ENCODE results near the gene ARL6IP1.

The ARL6IP1 gene

GRCh38 chr16:18796377-18796776, 5.0 kb downstream of the ARL6IP1 start:
- H3K4me3 ChIP-seq (ENCODE audit: low read depth, low read length) = no peak overlapping the region
- TF ChIP-seq POLR2A (IDR thresholded peaks at IDR 0.05; ENCODE audit: extremely low read depth, insufficient read length) = no peak
- TF ChIP-seq, protein P1, sequence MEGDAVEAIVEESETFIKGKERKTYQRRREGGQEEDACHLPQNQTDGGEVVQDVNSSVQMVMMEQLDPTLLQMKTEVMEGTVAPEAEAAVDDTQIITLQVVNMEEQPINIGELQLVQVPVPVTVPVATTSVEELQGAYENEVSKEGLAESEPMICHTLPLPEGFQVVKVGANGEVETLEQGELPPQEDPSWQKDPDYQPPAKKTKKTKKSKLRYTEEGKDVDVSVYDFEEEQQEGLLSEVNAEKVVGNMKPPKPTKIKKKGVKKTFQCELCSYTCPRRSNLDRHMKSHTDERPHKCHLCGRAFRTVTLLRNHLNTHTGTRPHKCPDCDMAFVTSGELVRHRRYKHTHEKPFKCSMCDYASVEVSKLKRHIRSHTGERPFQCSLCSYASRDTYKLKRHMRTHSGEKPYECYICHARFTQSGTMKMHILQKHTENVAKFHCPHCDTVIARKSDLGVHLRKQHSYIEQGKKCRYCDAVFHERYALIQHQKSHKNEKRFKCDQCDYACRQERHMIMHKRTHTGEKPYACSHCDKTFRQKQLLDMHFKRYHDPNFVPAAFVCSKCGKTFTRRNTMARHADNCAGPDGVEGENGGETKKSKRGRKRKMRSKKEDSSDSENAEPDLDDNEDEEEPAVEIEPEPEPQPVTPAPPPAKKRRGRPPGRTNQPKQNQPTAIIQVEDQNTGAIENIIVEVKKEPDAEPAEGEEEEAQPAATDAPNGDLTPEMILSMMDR (IDR thresholded peaks at IDR 0.05; ENCODE audit: low read depth, low read length) = no peak
- no peak for TF ChIP-seq MYC (IDR thresholded peaks at IDR 0.05; ENCODE audit: low read depth, low read length)
- TF ChIP-seq MAX (IDR thresholded peaks at IDR 0.05; ENCODE audit: low read depth, low read length) = no peak
- DNase-seq (ENCODE audit: low read depth) = no peak

DNA sequence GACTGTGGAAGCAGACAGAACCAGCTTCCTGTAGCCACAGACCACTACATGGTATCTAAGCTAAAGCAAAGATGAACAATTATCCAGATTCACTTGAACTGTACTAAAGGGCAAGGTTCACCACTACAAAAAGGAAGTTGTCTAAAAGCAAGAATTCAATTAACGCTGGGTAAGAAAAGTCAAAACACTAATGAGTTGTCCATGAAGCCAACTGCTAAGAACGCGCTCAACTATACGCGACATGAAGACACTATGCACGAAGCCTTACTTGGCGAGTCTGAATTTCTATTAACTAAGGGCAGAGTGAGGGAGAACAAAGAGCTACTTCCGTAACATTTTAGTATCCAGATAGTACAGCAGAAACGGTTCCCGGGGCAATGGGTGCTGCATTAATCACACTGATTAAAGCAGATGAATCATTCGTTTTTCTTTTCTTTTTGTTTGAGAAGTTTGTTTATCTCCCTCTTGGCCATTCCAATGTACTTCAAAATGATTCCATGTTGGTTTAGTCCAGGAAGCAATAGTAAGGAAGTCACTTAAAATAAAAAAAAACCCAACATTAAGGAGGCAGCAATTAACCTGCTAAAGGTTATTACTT, 8.4 kb downstream of the ARL6IP1 start:
- no peak for DNase-seq (ENCODE audit: low read depth)
- TF ChIP-seq MAX (IDR thresholded peaks at IDR 0.05; ENCODE audit: low read depth, low read length) = no peak
- TF ChIP-seq POLR2A (IDR thresholded peaks at IDR 0.05; ENCODE audit: extremely low read depth, insufficient read length) = no peak
- no peak overlapping the region for H3K4me3 ChIP-seq (ENCODE audit: low read depth, low read length)

DNA sequence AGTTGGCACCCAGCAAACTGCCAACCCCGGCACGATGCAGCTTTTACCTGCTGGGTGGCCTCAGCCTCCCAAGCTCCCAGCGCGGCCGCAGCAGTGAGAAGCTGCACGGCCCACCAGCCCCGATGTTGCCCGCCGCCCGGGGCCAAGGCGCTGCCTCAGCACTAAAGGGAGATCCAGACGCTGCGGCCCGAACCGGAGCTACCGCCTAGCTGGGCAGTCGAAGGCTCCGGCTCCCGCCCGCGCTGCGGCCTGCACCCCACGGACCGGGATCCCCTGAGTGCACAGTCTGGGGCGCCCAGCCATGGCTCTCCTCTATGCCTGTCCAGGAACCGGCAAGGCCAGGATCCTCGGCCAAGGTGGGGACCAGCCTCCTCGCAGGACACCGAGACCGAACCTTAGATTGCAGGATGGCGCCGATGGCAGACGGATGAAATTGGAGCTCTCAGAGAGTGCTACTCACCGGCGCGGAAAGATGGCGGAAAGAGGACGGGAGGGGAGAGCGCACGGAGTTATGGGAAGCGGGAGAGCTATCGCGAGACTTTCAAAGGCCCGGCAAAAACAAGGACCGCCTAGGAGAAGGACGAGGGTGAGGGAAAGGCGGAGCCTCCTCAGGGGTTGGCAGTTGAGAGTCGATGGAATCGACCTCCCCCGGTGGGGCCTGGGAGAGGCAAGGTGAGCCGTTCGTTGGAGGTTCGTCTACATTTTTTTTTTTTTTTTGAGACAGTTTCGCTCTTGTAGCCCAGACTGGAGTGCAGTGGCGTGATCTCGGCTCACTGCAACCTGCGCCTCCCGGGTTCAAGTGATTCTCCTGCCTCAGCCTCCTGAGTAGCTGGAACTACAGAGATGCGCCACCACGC, 11.3 kb downstream of the ARL6IP1 start, which contains the start of gene RPS15A:
RPS15A (minus strand) TSS at position 485 of the 857 bp plus-strand sequence. CDS start 1,221 bp downstream, outside the sequence.
- TF ChIP-seq POLR2A (IDR thresholded peaks at IDR 0.05; ENCODE audit: extremely low read depth, insufficient read length) (peak; percentile 93), MAX (IDR thresholded peaks at IDR 0.05; ENCODE audit: low read depth, low read length) (peak; percentile 75), MYC (IDR thresholded peaks at IDR 0.05; ENCODE audit: low read depth, low read length) (peak; percentile 88)
- TF ChIP-seq, protein P1 (IDR thresholded peaks at IDR 0.05; ENCODE audit: low read depth, low read length) = no peak
- H3K4me3 ChIP-seq (ENCODE audit: low read depth, low read length) = peak within 1 kb of the TSS; percentile 93
- DNase-seq (ENCODE audit: low read depth) = peak; percentile 96

DNA sequence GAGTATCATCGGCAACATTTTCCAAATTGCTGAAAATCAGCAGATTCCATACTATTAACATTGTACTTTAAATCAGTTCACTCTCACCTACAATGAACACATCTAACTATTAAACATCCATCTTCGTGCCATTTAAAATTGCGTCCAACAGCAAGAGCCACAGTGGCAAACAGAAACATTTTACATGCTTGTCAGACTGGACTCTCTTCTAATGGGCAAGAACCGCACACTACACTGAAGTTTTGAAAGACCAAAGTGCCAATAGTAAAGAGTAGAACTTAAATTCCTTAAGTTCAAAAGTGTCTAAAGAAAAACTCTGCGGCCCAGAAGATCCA, 11.9 kb downstream of the ARL6IP1 start:
- TF ChIP-seq MAX (IDR thresholded peaks at IDR 0.05; ENCODE audit: low read depth, low read length) (no peak), MYC (IDR thresholded peaks at IDR 0.05; ENCODE audit: low read depth, low read length) (no peak), POLR2A (IDR thresholded peaks at IDR 0.05; ENCODE audit: extremely low read depth, insufficient read length) (no peak)
- TF ChIP-seq, protein P1 (IDR thresholded peaks at IDR 0.05; ENCODE audit: low read depth, low read length) = no peak
- H3K4me3 ChIP-seq (ENCODE audit: low read depth, low read length) = peak overlapping the region; percentile 93
- DNase-seq (ENCODE audit: low read depth) = no peak

DNA sequence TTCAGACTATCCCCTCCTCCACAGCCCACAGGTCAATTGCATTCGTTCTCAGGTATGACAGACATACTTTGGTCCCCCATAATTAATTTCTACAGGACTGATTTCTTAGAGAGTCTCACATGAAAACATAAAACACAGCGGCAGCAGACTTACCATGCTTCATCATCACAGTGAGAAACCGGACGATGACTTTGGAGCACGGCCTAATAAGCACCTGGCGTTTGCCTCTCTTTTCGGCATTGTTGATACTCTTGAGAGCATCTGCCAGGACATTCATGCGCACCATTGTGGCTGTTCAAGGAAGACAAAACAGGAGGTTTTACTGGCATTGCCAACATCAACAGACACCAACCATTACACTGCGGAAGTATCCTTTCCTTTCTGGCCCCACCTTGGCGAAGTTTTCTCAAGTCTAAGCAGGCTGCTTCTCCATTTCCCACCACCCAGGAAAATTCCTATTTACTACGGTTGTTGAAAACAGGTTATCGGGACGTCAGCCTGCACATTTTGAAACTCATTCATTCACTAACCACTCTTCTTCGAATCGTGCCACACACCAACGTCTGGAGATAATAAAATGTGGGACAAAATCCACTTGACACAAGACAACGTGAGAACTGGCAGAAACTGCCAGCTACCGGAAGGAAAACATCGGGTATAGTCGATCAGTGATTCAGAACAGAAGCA, 12.4 kb downstream of the ARL6IP1 start:
- TF ChIP-seq MYC (IDR thresholded peaks at IDR 0.05; ENCODE audit: low read depth, low read length) (no peak), MAX (IDR thresholded peaks at IDR 0.05; ENCODE audit: low read depth, low read length) (no peak), POLR2A (IDR thresholded peaks at IDR 0.05; ENCODE audit: extremely low read depth, insufficient read length) (no peak)
- H3K4me3 ChIP-seq (ENCODE audit: low read depth, low read length) = peak overlapping the region; percentile 93
- DNase-seq (ENCODE audit: low read depth) = no peak

DNA sequence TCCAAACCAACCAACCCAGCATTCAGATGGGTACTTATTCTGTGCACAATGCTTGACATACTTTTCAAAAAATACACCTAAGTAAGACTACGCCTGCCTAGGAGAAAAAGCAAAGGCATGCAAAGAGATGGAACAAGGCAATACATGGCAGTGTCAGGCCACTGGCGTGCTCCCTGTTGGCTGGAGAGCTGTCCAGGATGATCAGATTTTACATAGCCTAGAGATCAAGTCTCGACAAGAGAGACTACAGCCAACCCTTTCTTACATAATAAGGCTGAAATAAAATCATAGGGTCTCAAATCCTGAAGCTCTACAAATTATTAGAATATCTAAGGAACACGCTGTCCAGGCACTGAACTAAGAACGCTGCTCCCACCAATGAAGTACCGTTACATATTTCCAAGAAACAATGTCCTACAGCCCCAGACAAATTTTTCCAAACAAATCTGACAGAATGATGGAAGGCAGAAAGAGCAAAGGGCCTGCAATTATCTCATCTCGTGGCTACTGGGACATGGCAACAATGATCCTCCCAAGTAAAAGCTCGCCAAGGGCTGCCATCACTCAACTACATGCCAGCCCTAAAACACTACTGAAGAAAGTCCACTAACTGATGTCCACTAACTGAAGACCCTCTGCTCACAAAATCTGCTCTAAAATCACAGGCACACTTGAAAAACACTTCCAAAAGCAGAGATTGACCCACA, 16.3 kb downstream of the ARL6IP1 start:
- H3K4me3 ChIP-seq (ENCODE audit: low read depth, low read length) = peak overlapping the region; percentile 93
- no peak for TF ChIP-seq MYC (IDR thresholded peaks at IDR 0.05; ENCODE audit: low read depth, low read length)
- TF ChIP-seq, protein P1 (IDR thresholded peaks at IDR 0.05; ENCODE audit: low read depth, low read length) = no peak
- TF ChIP-seq MAX (IDR thresholded peaks at IDR 0.05; ENCODE audit: low read depth, low read length) = no peak
- DNase-seq (ENCODE audit: low read depth) = no peak

Measured in NB4 (cell line).